ENCODE measurements around the gene CBR1. TPM values are rescaled to one million over a fixed set of nuclear protein-coding genes. Genes with fewer than 3 reads are reported as not detected.

Gene CBR1
- total and polyA plus RNA-seq, 2 of the 13 experiments (the other 11 are each of a cell fraction or from before 2014, with no cell fraction given): 33.7 to 38.7 TPM

- Histone ChIP-seq H3K4me3 (replicated peaks in 1 of 3; ENCODE audit: insufficient read depth in 1 of 3, low read depth in 2 of 3, low read length in 3 of 3) (no peak overlapping the region), H3K36me3 (replicated peaks in 1 of 2; ENCODE audit: control insufficient read depth in 1 of 2, insufficient read depth in 2 of 2, low read length in 2 of 2) (no peaks in the 10 kb centered on the region; a peak in 1 of 5 replicates), H3K9me3 (ENCODE audit: low read length) (no peaks in the 10 kb centered on the region), H3K79me2 (ENCODE audit: insufficient read depth, low read length) (no peaks in the 10 kb centered on the region), H3K4me2 (ENCODE audit: low read depth, low read length) (no peak overlapping the region), H3K27me3 (ENCODE audit: control insufficient read depth in 1 of 2, insufficient read depth in 2 of 2, low read length in 2 of 2) (no peaks in the 10 kb centered on the region), H4K20me1 (ENCODE audit: insufficient read depth, low read length) (no peaks in the 10 kb centered on the region), H3K9ac (ENCODE audit: insufficient read depth, low read depth, low read length) (no peak overlapping the region), H3K4me1 (ENCODE audit: insufficient read depth, low read length) (peaks cover 6% of the 10 kb centered on the region; the same call in 1 of the 2 replicates), H3K27ac (ENCODE audit: extremely low read length, insufficient read depth, low read length) (no peak overlapping the region), H2AFZ (ENCODE audit: low read length) (no peak overlapping the region)
- no peak for ATAC-seq
- no TSS peak for BruUV-seq (replicated peaks)
- ChIA-PET CTCF (ENCODE audit: low intra/inter-chr PET ratio, low total read pairs) (interaction anchor here (1.4 kb wide), 2 partner anchors 84 to 1336 kb away, joined by 3 to 4 read pairs; no protein-coding TSS in a partner anchor), POLR2A (no interaction called here)
- in situ Hi-C loops (cut with HindIII; ENCODE audit: extremely low pct_ligation_motif_present, low pct_unique_long_range_greater_than_20kb) (no loop called here), intact Hi-C loops (cut with micrococcal nuclease; ENCODE audit: unreplicated experiment) (loop anchor here (2.0 to 10.0 kb wide), 3 partner anchors 89 to 1145 kb away; no protein-coding TSS in a partner anchor)
- DNase-seq (ENCODE audit: low spot score): no peak
- no peak for TF ChIP-seq FUBP1 (CRISPR knock-in tag; IDR thresholded peaks at IDR 0.05; ENCODE audit: borderline replicate concordance)
- TF ChIP-seq CHD4 (IDR thresholded peaks at IDR 0.05; ENCODE audit: borderline replicate concordance, low read length): no peak
- no peak for FAIRE-seq
- WGBS (ENCODE audit: low lambda C conversion rate): 57% methylated on average over 7 of the region's 8 CpGs
Measured at GRCh38 chr21:36029309-36029708, 40.5 kb upstream of the CBR1 start.

GRCh38 chr21:36030581-36031189 is 39.1 kb upstream of the CBR1 start:
- ChIA-PET CTCF (ENCODE audit: low intra/inter-chr PET ratio, low total read pairs) (no interaction called here), POLR2A (no interaction called here)
- Histone ChIP-seq H3K9me3 (ENCODE audit: low read length) (no peaks in the 10 kb centered on the region), H3K79me2 (ENCODE audit: insufficient read depth, low read length) (no peaks in the 10 kb centered on the region), H3K9ac (ENCODE audit: insufficient read depth, low read depth, low read length) (no peak overlapping the region), H4K20me1 (ENCODE audit: insufficient read depth, low read length) (no peaks in the 10 kb centered on the region), H3K27me3 (ENCODE audit: control insufficient read depth in 1 of 2, insufficient read depth in 2 of 2, low read length in 2 of 2) (no peaks in the 10 kb centered on the region), H3K4me3 (replicated peaks in 1 of 3; ENCODE audit: insufficient read depth in 1 of 3, low read depth in 2 of 3, low read length in 3 of 3) (no peak overlapping the region), H3K27ac (ENCODE audit: extremely low read length, insufficient read depth, low read length) (no peak overlapping the region), H3K4me1 (ENCODE audit: insufficient read depth, low read length) (peaks cover 16% of the 10 kb centered on the region; the same call in 1 of the 2 replicates), H2AFZ (ENCODE audit: low read length) (no peak overlapping the region), H3K4me2 (ENCODE audit: low read depth, low read length) (no peak overlapping the region), H3K36me3 (replicated peaks in 1 of 2; ENCODE audit: control insufficient read depth in 1 of 2, insufficient read depth in 2 of 2, low read length in 2 of 2) (peaks cover 4 to 9% of the 10 kb centered on the region in 2 experiments; a peak in 4 of 5 replicates)
- DNase-seq (ENCODE audit: low spot score) (no peak), FAIRE-seq (no peak), ATAC-seq (no peak)
- WGBS (ENCODE audit: low lambda C conversion rate): 52% methylated on average over 16 of the region's 16 CpGs
- intact Hi-C loops (cut with micrococcal nuclease; ENCODE audit: unreplicated experiment): no loop called here
- no TSS peak for BruUV-seq (replicated peaks)
- in situ Hi-C loops (cut with HindIII; ENCODE audit: extremely low pct_ligation_motif_present, low pct_unique_long_range_greater_than_20kb): no loop called here
- TF ChIP-seq RBFOX2 (IDR thresholded peaks at IDR 0.05; ENCODE audit: low read depth, low read length) (no peak), PHF20 (CRISPR knock-in tag; IDR thresholded peaks at IDR 0.05) (no peak), MLLT10 (CRISPR knock-in tag; IDR thresholded peaks at IDR 0.05) (no peak), ZNF772 (CRISPR knock-in tag; IDR thresholded peaks at IDR 0.05) (no peak), ZBTB43 (CRISPR knock-in tag; conservative IDR thresholded peaks at IDR 0.05) (no peak), SP2 (CRISPR knock-in tag; IDR thresholded peaks at IDR 0.05) (no peak), ATAD3A (CRISPR knock-in tag; IDR thresholded peaks at IDR 0.05) (no peak), KMT2A (CRISPR knock-in tag; IDR thresholded peaks at IDR 0.05) (no peak), ZNF224 (CRISPR knock-in tag; IDR thresholded peaks at IDR 0.05) (no peak), CBX5 (CRISPR knock-in tag; IDR thresholded peaks at IDR 0.05; ENCODE audit: borderline replicate concordance) (no peak), THAP8 (CRISPR knock-in tag; IDR thresholded peaks at IDR 0.05; ENCODE audit: borderline replicate concordance) (no peak), ZBTB38 (CRISPR knock-in tag; IDR thresholded peaks at IDR 0.05) (no peak), ZNF562 (CRISPR knock-in tag; IDR thresholded peaks at IDR 0.05; ENCODE audit: borderline replicate concordance) (no peak), ZNF564 (CRISPR knock-in tag; IDR thresholded peaks at IDR 0.05) (no peak)
